Breast epithelium (tissue), 4 donors: ENCODE data around the gene FAM78A. TPM values are rescaled to one million over a fixed set of nuclear protein-coding genes. Genes with fewer than 3 reads are reported as not detected.

Source experiments
- DNase-seq, 2 donors: peaks; one replicate each; pipeline ENCODE4 v3.0.0-alpha.2; 2019; ENCODE audit warnings: low spot score in 2 of 2
- H3K27ac ChIP-seq, 2 donors: fragments of 200-600 bp; sonication (generic) in 1 of 2; one replicate each; pipeline ENCODE4 v1.5.1; 2016 to 2019; ENCODE audit warnings: mild to moderate bottlenecking in 1 of 2
- H3K27me3 ChIP-seq, 2 donors: fragments of 200-600 bp; sonication (generic) in 1 of 2; one replicate each; pipeline versions ENCODE4 v1.5.1 to v1.6.0; 2017 to 2019; ENCODE audit warnings: control low read depth in 1 of 2, mild to moderate bottlenecking in 1 of 2
- H3K36me3 ChIP-seq: fragments of 200-600 bp; one replicate; pipeline ENCODE4 v1.5.1; 2019
- H3K4me1 ChIP-seq, 2 donors: fragments of 200-600 bp; sonication (generic); one replicate each; pipeline ENCODE4 v1.5.1; 2016 to 2019; ENCODE audit warnings: control low read depth in 1 of 2
- H3K4me3 ChIP-seq, 3 donors: fragments of 200-600 bp; sonication (generic); 1 replicate in 2 of 3; 2 replicates in 1 of 3; pipeline ENCODE4 v1.5.1; 2016 to 2019; ENCODE audit warnings: mild to moderate bottlenecking in 3 of 3, moderate library complexity in 2 of 3
- H3K9me3 ChIP-seq, 2 donors: fragments of 200-600 bp; sonication (generic) in 1 of 2; one replicate each; pipeline ENCODE4 v1.5.1; 2016 to 2019; ENCODE audit warnings: control low read depth in 1 of 2
- POLR2A ChIP-seq: fragments of 450-650 bp; IDR thresholded peaks from one replicate; pipeline ENCODE4 v1.6.1; 2016; ENCODE audit warnings: antibody characterized with exemption, mild to moderate bottlenecking, moderate library complexity
- POLR2AphosphoS5 ChIP-seq, 3 donors: sonication (generic); formaldehyde crosslinking; IDR thresholded peaks; one replicate each; pipeline ENCODE4 v1.6.1; 2017; ENCODE audit warnings: antibody characterized with exemption in 3 of 3
- intact Hi-C: fragments of 100-400 bp; cut with DNase I; formaldehyde crosslinking; loops from one replicate; pipeline ENCODE4 v1.15.1; 2023; ENCODE audit warnings: low total_unique reads
- total RNA-seq, 3 donors: library from RNA; depleted of rRNA; stranded (reverse); fragments of >200 nt; gene quantifications; one replicate each; pipeline ENCODE4 v1.1.0, GENCODE V29; 2016
- TF ChIP-seq, protein P1 (sequence below), 3 donors: fragments of 450-650 bp; IDR thresholded peaks; one replicate each; pipeline ENCODE4 v1.5.1; 2016 to 2017; ENCODE audit warnings: antibody characterized with exemption in 3 of 3, mild to moderate bottlenecking in 3 of 3, moderate library complexity in 3 of 3

FAM78A gene, protein sequence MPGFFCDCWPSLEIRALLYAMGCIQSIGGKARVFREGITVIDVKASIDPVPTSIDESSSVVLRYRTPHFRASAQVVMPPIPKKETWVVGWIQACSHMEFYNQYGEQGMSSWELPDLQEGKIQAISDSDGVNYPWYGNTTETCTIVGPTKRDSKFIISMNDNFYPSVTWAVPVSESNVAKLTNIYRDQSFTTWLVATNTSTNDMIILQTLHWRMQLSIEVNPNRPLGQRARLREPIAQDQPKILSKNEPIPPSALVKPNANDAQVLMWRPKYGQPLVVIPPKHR
- 1 to 10 TPM; 1.6 to 3.7 (median 2.5) TPM for total RNA-seq

GRCh38 chr9:131276094-131276888 lies at the start of gene FAM78A:
FAM78A (minus strand) TSS chr9:131276510; CDS start chr9:131276179, 331 bp downstream.
- TF ChIP-seq, protein P1, sequence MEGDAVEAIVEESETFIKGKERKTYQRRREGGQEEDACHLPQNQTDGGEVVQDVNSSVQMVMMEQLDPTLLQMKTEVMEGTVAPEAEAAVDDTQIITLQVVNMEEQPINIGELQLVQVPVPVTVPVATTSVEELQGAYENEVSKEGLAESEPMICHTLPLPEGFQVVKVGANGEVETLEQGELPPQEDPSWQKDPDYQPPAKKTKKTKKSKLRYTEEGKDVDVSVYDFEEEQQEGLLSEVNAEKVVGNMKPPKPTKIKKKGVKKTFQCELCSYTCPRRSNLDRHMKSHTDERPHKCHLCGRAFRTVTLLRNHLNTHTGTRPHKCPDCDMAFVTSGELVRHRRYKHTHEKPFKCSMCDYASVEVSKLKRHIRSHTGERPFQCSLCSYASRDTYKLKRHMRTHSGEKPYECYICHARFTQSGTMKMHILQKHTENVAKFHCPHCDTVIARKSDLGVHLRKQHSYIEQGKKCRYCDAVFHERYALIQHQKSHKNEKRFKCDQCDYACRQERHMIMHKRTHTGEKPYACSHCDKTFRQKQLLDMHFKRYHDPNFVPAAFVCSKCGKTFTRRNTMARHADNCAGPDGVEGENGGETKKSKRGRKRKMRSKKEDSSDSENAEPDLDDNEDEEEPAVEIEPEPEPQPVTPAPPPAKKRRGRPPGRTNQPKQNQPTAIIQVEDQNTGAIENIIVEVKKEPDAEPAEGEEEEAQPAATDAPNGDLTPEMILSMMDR (IDR thresholded peaks at IDR 0.05) = no peak
- TF ChIP-seq POLR2A (no peak), POLR2AphosphoS5 (IDR thresholded peaks at IDR 0.05) (no peak)
- H3K9me3 ChIP-seq = no peaks in the 10 kb centered on the region
- intact Hi-C loops = no loop called here
- no peaks in the 10 kb centered on the region for H3K36me3 ChIP-seq
- no peaks in the 10 kb centered on the region for H3K4me1 ChIP-seq
- no peak for DNase-seq
- H3K4me3 ChIP-seq = peak within 1 kb of the TSS; percentile 71 to 90 (median 73)
- H3K27me3 ChIP-seq = peaks cover 0 to 4% of the 10 kb centered on the region in 2 donors
- peak within 1 kb of the TSS; percentile 48 to 75 for H3K27ac ChIP-seq

- no peak for DNase-seq
Measured at GRCh38 chr9:131324736-131325679, 48.7 kb upstream of the FAM78A start.

DNA sequence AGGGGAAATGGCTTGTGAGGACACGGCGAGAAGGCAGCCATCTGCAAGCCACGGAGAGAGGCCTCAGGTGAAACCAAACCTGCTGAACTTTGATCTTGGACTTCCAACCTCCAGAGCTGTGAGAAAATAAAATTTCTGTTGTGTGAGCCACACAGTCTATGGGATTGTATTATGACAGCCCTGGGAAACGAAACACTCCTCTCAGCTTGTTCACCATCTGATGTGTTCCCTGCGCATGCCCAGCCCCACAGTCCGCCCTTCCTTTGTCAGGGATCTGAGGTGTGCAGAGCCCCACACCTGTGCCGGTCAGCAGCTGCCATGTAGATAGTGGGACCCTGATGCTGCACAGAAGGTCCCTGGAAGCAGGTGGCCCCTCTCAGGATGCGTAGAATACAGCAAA lies 47.3 kb upstream of the FAM78A start:
- no peaks in the 10 kb centered on the region for H3K4me1 ChIP-seq
- TF ChIP-seq, protein P1 (IDR thresholded peaks at IDR 0.05) = no peak
- TF ChIP-seq POLR2A (no peak), POLR2AphosphoS5 (IDR thresholded peaks at IDR 0.05) (no peak)
- H3K4me3 ChIP-seq = no peak overlapping the region
- DNase-seq = no peak
- intact Hi-C loops = no loop called here
- H3K27me3 ChIP-seq = no peaks in the 10 kb centered on the region
- no peaks in the 10 kb centered on the region for H3K36me3 ChIP-seq
- no peak overlapping the region for H3K27ac ChIP-seq
- H3K9me3 ChIP-seq = no peaks in the 10 kb centered on the region

More at GRCh38 chr9:131324736-131325679, 48.7 kb upstream of the FAM78A start:
- H3K9me3 ChIP-seq = no peaks in the 10 kb centered on the region
- H3K27me3 ChIP-seq = no peaks in the 10 kb centered on the region
- intact Hi-C loops = no loop called here
- H3K4me1 ChIP-seq = no peaks in the 10 kb centered on the region
- TF ChIP-seq POLR2AphosphoS5 (IDR thresholded peaks at IDR 0.05) = no peak
- no peak for TF ChIP-seq POLR2A
- TF ChIP-seq, protein P1 (IDR thresholded peaks at IDR 0.05) = no peak
- H3K4me3 ChIP-seq = no peak overlapping the region
- H3K36me3 ChIP-seq = no peaks in the 10 kb centered on the region
- H3K27ac ChIP-seq = no peak overlapping the region

DNA sequence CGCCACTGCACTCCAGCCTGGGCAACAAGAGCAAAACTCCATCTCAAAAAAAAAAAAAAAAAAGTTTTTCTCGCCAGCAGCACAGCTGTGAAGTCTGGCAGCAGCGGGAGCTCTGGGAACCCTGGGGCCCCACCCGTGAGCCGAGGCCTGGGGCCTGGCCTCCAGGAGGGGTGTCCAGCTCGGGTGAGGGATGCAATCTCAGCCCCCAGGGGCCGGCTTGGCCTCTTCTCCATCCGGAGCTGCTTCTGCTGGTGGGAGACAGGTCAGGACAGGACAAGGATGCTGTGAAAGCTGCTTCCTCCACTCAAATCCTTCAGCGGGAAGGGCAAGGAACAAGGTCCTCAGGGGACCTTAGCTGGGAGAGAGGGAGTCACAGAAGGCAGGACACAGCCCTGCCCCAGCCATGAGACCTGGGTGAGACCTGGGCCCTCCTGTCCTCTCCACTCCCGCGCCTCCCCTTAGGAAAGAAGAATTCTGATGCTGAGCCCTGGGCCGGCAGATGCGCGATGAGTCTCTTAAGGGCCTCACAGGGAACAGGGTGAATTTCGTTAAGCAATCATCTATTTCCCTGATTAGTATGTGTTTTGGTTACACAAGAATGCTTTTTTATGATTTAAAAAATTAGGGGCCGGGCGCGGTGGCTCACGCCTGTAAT lies 43.8 kb upstream of the FAM78A start:
- intact Hi-C loops = no loop called here
- peak overlapping the region in 1 of 2 donors; percentile 68 for H3K27ac ChIP-seq
- DNase-seq = no peak
- H3K4me3 ChIP-seq = no peak overlapping the region
- no peaks in the 10 kb centered on the region for H3K36me3 ChIP-seq
- no peaks in the 10 kb centered on the region for H3K27me3 ChIP-seq
- TF ChIP-seq POLR2AphosphoS5 (IDR thresholded peaks at IDR 0.05) = no peak
- TF ChIP-seq, protein P1 (IDR thresholded peaks at IDR 0.05) = no peak
- no peak for TF ChIP-seq POLR2A
- no peaks in the 10 kb centered on the region for H3K4me1 ChIP-seq
- H3K9me3 ChIP-seq = no peaks in the 10 kb centered on the region
